HepG2 (cell line): ENCODE results near the gene GSK3B. TPM values are rescaled to one million over a fixed set of nuclear protein-coding genes. Genes with fewer than 3 reads are reported as not detected.

Experiments used
- ATF2 ChIP-seq: sonication (generic); formaldehyde crosslinking; IDR thresholded peaks from 2 replicates; pipeline ENCODE4 v1.4.0; 2020; ENCODE audit warnings: missing genetic modification reagents
- CREB3 ChIP-seq: sonication (generic); formaldehyde crosslinking; IDR thresholded peaks from 2 replicates; pipeline ENCODE4 v1.5.0; 2020; ENCODE audit warnings: missing genetic modification reagents
- CSRNP2 ChIP-seq: sonication (generic); formaldehyde crosslinking; conservative IDR thresholded peaks from 2 replicates; pipeline ENCODE4 v1.8.0; 2022; ENCODE audit warnings: low read depth, missing genetic modification reagents
- DNMT1 ChIP-seq: sonication (generic); formaldehyde crosslinking; IDR thresholded peaks from 2 replicates; pipeline ENCODE4 v1.5.1; 2020; ENCODE audit warnings: mild to moderate bottlenecking, missing genetic modification reagents
- JDP2 ChIP-seq: sonication (generic); formaldehyde crosslinking; IDR thresholded peaks from 2 replicates; pipeline ENCODE4 v1.8.1; 2022; ENCODE audit warnings: missing genetic modification reagents, borderline replicate concordance
- KLF12 ChIP-seq: sonication (generic); formaldehyde crosslinking; IDR thresholded peaks from 2 replicates; pipeline ENCODE4 v1.4.0; 2020; ENCODE audit warnings: missing genetic modification reagents, borderline replicate concordance
- NBN ChIP-seq: fragments of 450-650 bp; conservative IDR thresholded peaks from 2 replicates; pipeline ENCODE4 v1.6.1; 2017
- NR1H2 ChIP-seq: sonication (generic); formaldehyde crosslinking; IDR thresholded peaks from 2 replicates; pipeline ENCODE4 v1.8.1; 2022; ENCODE audit warnings: low read depth, missing genetic modification reagents, borderline replicate concordance
- PHF20 ChIP-seq: sonication (generic); formaldehyde crosslinking; IDR thresholded peaks from 2 replicates; pipeline ENCODE4 v1.5.0; 2020; ENCODE audit warnings: mild to moderate bottlenecking, missing genetic modification reagents
- ZBTB8A ChIP-seq: sonication (generic); formaldehyde crosslinking; IDR thresholded peaks from 2 replicates; pipeline ENCODE4 v1.4.0; 2020; ENCODE audit warnings: mild to moderate bottlenecking, low read depth, missing genetic modification reagents, borderline replicate concordance
- ZFP82 ChIP-seq: sonication (generic); formaldehyde crosslinking; IDR thresholded peaks from 2 replicates; pipeline ENCODE4 v1.5.1; 2020; ENCODE audit warnings: mild to moderate bottlenecking, missing genetic modification reagents, borderline replicate concordance
- ZFY ChIP-seq: sonication (generic); formaldehyde crosslinking; IDR thresholded peaks from 2 replicates; pipeline ENCODE4 v1.4.0; 2020; ENCODE audit warnings: missing genetic modification reagents
- ZIK1 ChIP-seq: sonication (generic); formaldehyde crosslinking; IDR thresholded peaks from 2 replicates; pipeline ENCODE4 v1.5.0; 2020; ENCODE audit warnings: mild to moderate bottlenecking, low read depth, missing genetic modification reagents, borderline replicate concordance
- ZKSCAN5 ChIP-seq: sonication (generic); formaldehyde crosslinking; IDR thresholded peaks from 2 replicates; pipeline ENCODE4 v1.5.1; 2020; ENCODE audit warnings: mild to moderate bottlenecking, missing genetic modification reagents
- ZNF17 ChIP-seq: sonication (generic); formaldehyde crosslinking; IDR thresholded peaks from 2 replicates; pipeline ENCODE4 v1.5.0; 2020; ENCODE audit warnings: mild to moderate bottlenecking, missing genetic modification reagents
- ZNF20 ChIP-seq: sonication (generic); formaldehyde crosslinking; IDR thresholded peaks from 2 replicates; pipeline ENCODE4 v1.4.0; 2020; ENCODE audit warnings: mild to moderate bottlenecking, moderate library complexity, missing genetic modification reagents
- ZNF33A ChIP-seq: sonication (generic); formaldehyde crosslinking; IDR thresholded peaks from 2 replicates; pipeline ENCODE4 v1.5.1; 2020; ENCODE audit warnings: missing genetic modification reagents, mild to moderate bottlenecking, moderate library complexity, borderline replicate concordance
- ZNF460 ChIP-seq: sonication (generic); formaldehyde crosslinking; IDR thresholded peaks from 2 replicates; pipeline ENCODE4 v1.5.1; 2020; ENCODE audit warnings: missing genetic modification reagents, mild to moderate bottlenecking, borderline replicate concordance
- ZNF558 ChIP-seq: sonication (generic); formaldehyde crosslinking; IDR thresholded peaks from 2 replicates; pipeline ENCODE4 v1.9.0; 2022; ENCODE audit warnings: mild to moderate bottlenecking, missing genetic modification reagents, borderline replicate concordance
- ZNF737 ChIP-seq: sonication (generic); formaldehyde crosslinking; IDR thresholded peaks from 2 replicates; pipeline ENCODE4 v1.5.0; 2020; ENCODE audit warnings: missing genetic modification reagents, mild to moderate bottlenecking, borderline replicate concordance
- ZNF740 ChIP-seq: sonication (generic); formaldehyde crosslinking; IDR thresholded peaks from 2 replicates; pipeline ENCODE4 v1.4.0; 2020; ENCODE audit warnings: missing genetic modification reagents
- polyA plus RNA-seq, 8 experiments: library from polyadenylated mRNA; depleted of rRNA in 3 of 8; stranded (reverse) in 7 of 8; unstranded in 1 of 8; fragments of >200 nt; fragmentation: Illumina TruSeq in 4 of 8; extraction: Trizol in 4 of 8; gene quantifications; 2 replicates each; pipeline versions ENCODE4 v1.2.1 to v1.2.3, GENCODE V29; 2011 to 2016; ENCODE audit warnings: low read depth in 4 of 8, missing spikeins in 1 of 8, mixed read lengths in 1 of 8; ENCODE audit not compliant: insufficient read depth in 1 of 8
- total RNA-seq, 5 experiments: library from RNA; depleted of rRNA; stranded (reverse); fragments of >200 nt; fragmentation: Illumina TruSeq; extraction: Trizol; gene quantifications; 2 replicates each; pipeline ENCODE4 v1.2.3, GENCODE V29; 2016; ENCODE audit warnings: low read depth in 1 of 5
- TF ChIP-seq, protein P1 (sequence below): sonication (generic); formaldehyde crosslinking; conservative IDR thresholded peaks from 2 replicates; pipeline ENCODE4 v1.8.1; 2023; ENCODE audit warnings: missing genetic modification reagents

GSK3B gene
- total and polyA plus RNA-seq, 2 of the 13 experiments (the other 11 are each of a cell fraction or from before 2014, with no cell fraction given) = 22.3 to 30.1 TPM

- TF ChIP-seq ZNF558 (CRISPR knock-in tag) (0 out of 2 replicates have a peak, but pooled peaks have one; percentile 55), PHF20 (CRISPR knock-in tag) (peak; percentile 39; the same call in 1 of the 2 replicates), ZBTB8A (no peak), ZNF17 (CRISPR knock-in tag) (no peak), DNMT1 (CRISPR knock-in tag) (peak; percentile 88; the same call in 1 of the 2 replicates), ZFP82 (peak; percentile 86), JDP2 (CRISPR knock-in tag) (no peak), ZNF20 (CRISPR knock-in tag) (peak; percentile 94), ZIK1 (CRISPR knock-in tag) (no peak), ZNF460 (CRISPR knock-in tag) (no peak), ZNF737 (0 out of 2 replicates have a peak, but pooled peaks have one; percentile 11), ZNF33A (CRISPR knock-in tag) (peak; percentile 90; the same call in 1 of the 2 replicates), ATF2 (CRISPR knock-in tag) (peak; percentile 89; the same call in 1 of the 2 replicates), NR1H2 (CRISPR knock-in tag) (no peak), ZKSCAN5 (no peak), KLF12 (peak; percentile 69), ZFY (CRISPR knock-in tag) (peak; percentile 90), ZNF740 (peak; percentile 65), CREB3 (CRISPR knock-in tag) (0 out of 2 replicates have a peak, but pooled peaks have one; percentile 10), CSRNP2 (no peak), NBN (no peak)
- TF ChIP-seq, protein P1, sequence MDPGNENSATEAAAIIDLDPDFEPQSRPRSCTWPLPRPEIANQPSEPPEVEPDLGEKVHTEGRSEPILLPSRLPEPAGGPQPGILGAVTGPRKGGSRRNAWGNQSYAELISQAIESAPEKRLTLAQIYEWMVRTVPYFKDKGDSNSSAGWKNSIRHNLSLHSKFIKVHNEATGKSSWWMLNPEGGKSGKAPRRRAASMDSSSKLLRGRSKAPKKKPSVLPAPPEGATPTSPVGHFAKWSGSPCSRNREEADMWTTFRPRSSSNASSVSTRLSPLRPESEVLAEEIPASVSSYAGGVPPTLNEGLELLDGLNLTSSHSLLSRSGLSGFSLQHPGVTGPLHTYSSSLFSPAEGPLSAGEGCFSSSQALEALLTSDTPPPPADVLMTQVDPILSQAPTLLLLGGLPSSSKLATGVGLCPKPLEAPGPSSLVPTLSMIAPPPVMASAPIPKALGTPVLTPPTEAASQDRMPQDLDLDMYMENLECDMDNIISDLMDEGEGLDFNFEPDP (CRISPR knock-in tag) = no peak
Observed at GRCh38 chr3:120095226-120095978, 1.2 kb upstream of the GSK3B start (continued).
